HL-60 (cell line): Measurements from ENCODE around the gene FAM83C.

Experiments
- CTCF ChIP-seq: IDR thresholded peaks from one replicate; pipeline ENCODE4 v1.5.1; 2011; ENCODE audit warnings: low read length, control low read depth, inconsistent platforms; ENCODE audit not compliant: insufficient read depth
- GABPA ChIP-seq: IDR thresholded peaks from 2 replicates; pipeline ENCODE4 v1.6.1; 2012; ENCODE audit warnings: low read depth
- POLR2AphosphoS5 ChIP-seq: IDR thresholded peaks from 2 replicates; pipeline ENCODE4 v1.6.1; 2012; ENCODE audit warnings: low read depth

GRCh38 chr20:35264755-35265154 lies 27.5 kb downstream of the FAM83C start:
- no peak for TF ChIP-seq POLR2AphosphoS5
- TF ChIP-seq CTCF: no peak
- TF ChIP-seq GABPA: no peak
